Motor neuron (in vitro differentiated cells): ENCODE data around the gene TNIK. TPM values are rescaled to one million over a fixed set of nuclear protein-coding genes. Genes with fewer than 3 reads are reported as not detected.

Experiments
- ATAC-seq, 8 experiments: fragments of 200-7000 bp; cut with Tn5 transposase; replicated peaks in 6 of 8; 2 replicates each; pipeline ENCODE4 v1.8.0; 2021; ENCODE audit warnings: mild to moderate bottlenecking in 8 of 8, moderate library complexity in 8 of 8
- H3K27ac ChIP-seq, 2 donors: fragments of 250-450 bp; sonication (Bioruptor Pico); 2 replicates each; pipeline ENCODE4 v1.9.0; 2021; ENCODE audit warnings: antibody characterized with exemption in 2 of 2, mild to moderate bottlenecking in 2 of 2, moderate library complexity in 1 of 2
- H3K4me1 ChIP-seq, 2 donors: fragments of 250-450 bp; sonication (Bioruptor Pico); replicated peaks in 1 of 2; 2 replicates each; pipeline ENCODE4 v1.6.1; 2021; ENCODE audit warnings: antibody characterized with exemption in 2 of 2, mild to moderate bottlenecking in 2 of 2, moderate library complexity in 1 of 2
- H3K4me3 ChIP-seq, 5 donors: fragments of 250-450 bp; sonication (Bioruptor Pico); 2 replicates each; pipeline ENCODE4 v1.9.0; 2021; ENCODE audit warnings: antibody characterized with exemption in 5 of 5, mild to moderate bottlenecking in 5 of 5, moderate library complexity in 4 of 5
- WGBS, 10 experiments: fragments of 450-650 bp; shearing (Covaris generic); methylation state at CpG; one replicate each; pipeline ENCODE4 v1.0.0; 2022; 5-methylcytosine and 5-hydroxymethylcytosine counted together
- in situ Hi-C, 9 experiments: fragments of 400-800 bp; cut with MboI; loops; one replicate each; pipeline ENCODE4 v1.15.0; 2021; ENCODE audit warnings: low sequenced_read_pairs in 9 of 9, low pct_unique_long_range_greater_than_20kb in 2 of 9; ENCODE audit not compliant: unreplicated experiment in 9 of 9
- total RNA-seq, 8 experiments: library from RNA; unstranded; fragments of 300-600 nt; gene quantifications; 2 replicates each; pipeline versions ENCODE4 v1.2.3 to v1.2.4, GENCODE V29; 2022

The TNIK gene
- total RNA-seq, 8 experiments from 2014 or later: 0.87 to 76.5 (median 23.3) TPM

DNA sequence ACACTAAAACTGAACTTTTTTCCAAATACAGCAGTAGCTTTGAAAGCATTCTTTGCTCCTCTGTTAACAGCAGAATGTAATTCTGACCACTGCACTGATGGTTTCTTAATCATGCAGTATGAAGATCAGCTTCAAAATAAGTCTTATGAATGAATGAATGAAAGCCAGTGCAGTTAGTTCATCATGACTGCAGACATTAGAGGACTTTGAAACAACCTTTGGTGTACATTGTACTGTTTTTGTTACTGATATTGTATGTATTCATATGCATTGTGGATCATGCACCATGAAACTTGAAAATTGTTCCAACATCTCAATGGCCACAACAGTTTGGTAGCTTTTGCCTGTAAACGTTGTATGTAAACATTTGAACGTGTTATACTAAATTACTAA lies 1.3 kb upstream of the TNIK start:
- no peak for ATAC-seq
- H3K27ac ChIP-seq: no peak overlapping the region
- in situ Hi-C loops: no loop called here
- peaks cover 13 to 14% of the 10 kb centered on the region in 2 donors for H3K4me1 ChIP-seq
- WGBS, 10 experiments: 0 to 89% (median 5%) methylated on average over 1 to 2 of the region's 2 CpGs; no CpG with 5 or more reads in 2 of the 10 experiments
- H3K4me3 ChIP-seq: peak overlapping the region; percentile 52 to 97 (median 64)

DNA sequence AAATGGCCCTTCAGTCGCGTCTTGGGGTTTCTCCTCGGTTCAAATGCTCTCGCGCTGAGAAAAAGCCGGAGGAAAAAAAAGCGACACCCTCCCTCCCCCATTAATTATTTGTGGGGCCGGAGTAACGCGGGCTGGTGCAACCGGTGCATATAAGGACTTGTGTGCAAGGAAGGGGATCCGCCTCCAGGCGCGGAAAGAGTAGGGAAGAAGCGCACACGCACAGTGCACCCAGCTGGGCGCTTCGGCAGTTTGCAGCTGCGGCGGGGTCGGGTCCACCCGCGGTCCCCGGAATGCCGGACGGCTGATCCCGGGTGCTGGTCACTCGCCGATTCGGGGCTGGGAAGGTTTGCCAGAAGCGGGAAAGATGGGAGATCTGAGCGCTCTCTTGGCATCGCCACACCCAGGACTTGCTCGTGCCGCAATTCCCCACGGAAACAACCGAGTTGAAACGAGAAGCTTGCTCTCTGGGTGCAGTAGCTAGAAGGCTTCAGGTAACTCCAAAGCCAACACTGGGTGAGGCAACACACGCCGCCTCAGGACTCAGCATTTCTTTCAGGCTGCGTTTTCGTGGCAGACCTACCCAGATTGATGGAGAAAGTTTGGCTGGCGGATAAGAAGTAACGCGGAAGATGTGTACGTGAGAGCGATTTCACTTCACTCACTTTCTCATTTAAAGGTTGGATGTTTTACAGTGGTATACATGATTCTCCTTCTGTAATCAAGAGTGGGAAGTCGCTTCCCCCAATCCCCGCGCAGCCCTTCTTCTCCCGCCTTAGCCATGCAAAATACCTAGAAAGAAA lies 720 bp upstream of the TNIK start:
- ATAC-seq: peak; percentile 56 to 73 (median 68)
- H3K4me3 ChIP-seq: peak overlapping the region; percentile 52 to 97 (median 64)
- 0 to 12% (median 2%) methylated on average over 2 to 25 of the region's 51 CpGs; no CpG with 5 or more reads in 2 of the 10 experiments for WGBS, 10 experiments
- in situ Hi-C loops: no loop called here
- H3K4me1 ChIP-seq: peaks cover 13 to 14% of the 10 kb centered on the region in 2 donors
- H3K27ac ChIP-seq: peak overlapping the region; percentile 14 to 73

DNA sequence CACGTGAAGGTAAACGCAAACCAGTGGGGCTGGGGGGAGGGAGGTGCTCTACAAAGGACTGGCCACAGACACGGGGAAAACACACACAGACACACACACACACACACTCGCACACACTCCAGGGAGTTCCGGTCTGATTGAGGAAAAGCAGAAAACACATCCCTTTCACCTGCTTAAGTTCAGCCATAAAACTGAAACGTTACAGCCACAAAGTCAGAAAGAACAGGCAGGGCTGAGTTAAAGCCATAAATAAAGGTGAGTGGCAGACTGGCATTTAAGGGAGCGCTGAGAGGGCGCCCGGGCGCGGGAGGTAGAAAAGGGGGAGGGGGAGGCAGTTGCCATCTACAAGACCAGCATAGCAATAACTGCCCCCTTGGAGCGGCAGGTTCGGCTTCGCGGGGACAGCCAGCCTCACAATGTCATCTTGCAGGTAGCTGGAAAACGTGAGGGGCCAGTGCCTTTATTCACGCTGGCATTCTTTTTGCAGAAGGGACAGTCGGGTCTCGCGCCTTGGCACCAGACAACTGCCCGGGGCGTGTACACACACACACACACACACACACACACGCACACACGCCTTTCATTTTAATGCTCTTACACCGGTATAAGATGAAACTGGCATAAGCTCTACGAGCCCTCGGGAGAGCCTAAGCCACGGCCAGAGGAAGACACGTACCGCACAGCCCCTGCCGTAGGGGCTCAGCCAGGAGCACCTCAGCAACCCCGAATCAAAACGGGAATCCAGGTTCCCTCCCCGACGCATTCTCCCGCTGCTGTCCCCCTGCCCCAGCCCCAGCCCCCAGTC lies 866 bp downstream of the TNIK start:
- 0 to 20% (median 3%) methylated on average over 2 to 8 of the region's 36 CpGs; no CpG with 5 or more reads in 6 of the 10 experiments for WGBS, 10 experiments
- H3K27ac ChIP-seq: peak overlapping the region; percentile 64 to 73
- peaks cover 13 to 14% of the 10 kb centered on the region in 2 donors for H3K4me1 ChIP-seq
- in situ Hi-C loops: no loop called here
- peak; percentile 10 to 42 (median 16) for ATAC-seq
- peak overlapping the region; percentile 52 to 97 (median 64) for H3K4me3 ChIP-seq

DNA sequence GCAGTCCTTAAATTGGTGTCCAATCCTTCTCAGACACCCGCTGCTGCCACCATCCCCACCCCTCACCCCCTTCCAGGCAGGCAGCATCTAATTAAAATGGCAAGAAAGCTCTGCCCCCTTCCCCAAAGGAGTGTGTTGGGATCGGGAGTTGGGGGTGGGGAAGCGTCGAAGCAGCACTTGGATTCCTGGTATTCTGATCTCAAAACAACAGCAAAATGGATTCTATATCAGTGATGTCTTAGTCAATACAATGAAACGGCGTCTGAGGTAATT lies 1.4 kb downstream of the TNIK start:
- Histone ChIP-seq H3K4me3 (peak overlapping the region; percentile 52 to 97 (median 64)), H3K4me1 (peaks cover 16 to 19% of the 10 kb centered on the region in 2 donors), H3K27ac (peak overlapping the region; percentile 64 to 73)
- no peak for ATAC-seq
- WGBS, 10 experiments: 0% methylated on average over 2 to 3 of the region's 6 CpGs; no CpG with 5 or more reads in 8 of the 10 experiments
- in situ Hi-C loops: no loop called here

DNA sequence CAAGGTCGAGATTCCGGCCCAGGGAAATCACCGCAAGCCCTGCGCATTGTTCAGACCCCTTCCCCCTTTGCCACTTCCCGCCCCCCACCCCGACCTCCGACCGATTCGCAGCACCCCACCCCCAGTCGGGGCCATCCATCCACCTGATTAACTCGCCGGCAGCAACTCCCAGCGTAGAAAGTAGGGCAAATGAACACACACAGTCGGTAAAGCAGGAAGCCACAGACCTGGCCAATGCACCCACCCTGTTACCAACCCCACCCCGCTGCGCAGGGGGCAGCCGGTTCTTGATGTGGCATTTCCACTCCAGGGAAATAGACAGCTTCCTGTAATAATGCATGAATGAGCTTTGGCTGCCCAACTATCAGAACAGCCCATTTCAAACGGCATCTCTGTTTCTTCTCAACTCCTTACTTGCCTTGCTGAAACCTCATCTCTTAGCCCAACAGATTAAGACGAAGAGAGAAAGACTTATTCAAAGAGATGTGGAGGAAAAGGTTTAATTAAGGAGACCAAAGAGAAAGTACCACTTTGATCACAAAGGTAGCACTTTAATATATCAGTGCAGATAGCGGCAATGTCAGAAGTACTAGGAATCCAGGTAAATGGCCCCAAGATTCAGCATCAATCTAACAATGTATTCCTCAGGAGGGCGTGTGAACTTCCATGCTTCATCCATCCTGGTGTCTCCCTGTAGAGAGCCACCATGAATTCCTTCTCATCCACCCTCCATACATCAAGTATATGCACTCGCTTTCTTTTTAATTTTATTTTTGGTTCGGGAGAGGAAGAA lies 1.9 kb downstream of the TNIK start:
- 0 to 83% (median 13%) methylated on average over 1 to 6 of the region's 23 CpGs; no CpG with 5 or more reads in 2 of the 10 experiments for WGBS, 10 experiments
- in situ Hi-C loops: no loop called here
- ATAC-seq: no peak
- peak overlapping the region; percentile 52 to 97 (median 64) for H3K4me3 ChIP-seq
- H3K27ac ChIP-seq: peak overlapping the region; percentile 64 to 73
- H3K4me1 ChIP-seq: peaks cover 21 to 23% of the 10 kb centered on the region in 2 donors

DNA sequence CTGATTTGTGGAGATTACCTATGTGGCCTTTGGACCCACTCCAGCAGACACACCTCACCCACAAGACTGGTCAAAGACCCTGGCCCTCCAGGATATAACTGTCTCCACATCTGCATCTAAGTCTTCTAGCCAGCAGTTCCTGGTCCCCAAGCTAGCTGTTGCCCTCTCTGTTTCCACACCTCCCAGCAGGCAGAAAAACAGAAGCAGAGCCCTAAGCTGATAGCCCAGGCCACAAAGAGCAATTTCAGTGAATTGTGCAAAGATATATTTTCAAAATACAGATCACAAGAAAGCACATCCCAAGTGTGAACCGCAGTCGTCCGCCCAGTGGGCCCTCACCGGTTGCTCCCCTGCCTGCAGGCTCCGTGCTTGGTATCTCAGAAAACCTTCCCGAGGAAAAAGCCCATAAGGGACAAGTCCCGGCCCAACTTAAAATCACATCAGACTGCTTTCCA lies 2.6 kb downstream of the TNIK start:
- in situ Hi-C loops: no loop called here

DNA sequence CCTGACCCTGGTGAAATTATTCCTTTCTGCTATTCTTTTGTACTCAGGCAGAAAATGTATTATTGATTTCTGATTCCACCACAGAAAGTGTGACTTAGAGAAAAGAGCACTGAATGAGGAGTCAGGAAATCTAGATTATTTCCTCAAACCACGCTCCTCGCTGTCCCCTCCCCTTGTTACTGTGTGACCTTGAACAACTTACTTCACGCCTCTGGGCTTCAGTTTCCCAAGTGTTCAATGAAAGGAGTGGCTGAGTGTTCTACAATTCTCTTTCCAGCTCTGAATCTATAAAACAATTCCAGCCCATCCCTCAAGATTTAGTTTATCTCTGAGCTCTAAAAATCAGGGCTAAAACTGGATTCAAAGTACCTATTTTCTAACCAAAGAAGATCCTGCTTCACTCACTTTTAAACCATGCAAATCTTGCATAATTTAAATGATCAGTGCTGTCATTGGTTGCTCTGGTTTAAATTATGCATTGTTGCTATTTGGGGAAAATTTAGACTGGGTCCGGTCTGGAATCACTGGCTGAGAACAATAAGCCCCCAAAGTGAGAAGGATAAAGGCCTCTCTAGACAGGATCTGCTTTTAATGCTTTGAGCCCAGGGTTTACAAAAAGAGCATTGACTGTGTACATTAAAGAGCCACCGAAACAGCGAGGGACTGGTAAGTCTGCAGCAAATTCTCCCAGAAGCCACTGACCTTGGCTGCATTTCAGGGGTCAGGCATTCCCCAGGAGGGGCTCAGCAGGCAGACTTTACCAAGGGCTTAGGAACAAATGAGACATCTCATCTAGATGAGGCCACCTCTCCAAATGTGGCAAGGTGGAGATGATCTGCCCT lies 3.2 kb downstream of the TNIK start:
- 20 to 85% (median 74%) methylated on average over 1 to 6 of the region's 6 CpGs; no CpG with 5 or more reads in 1 of the 10 experiments for WGBS, 10 experiments
- no peak for ATAC-seq
- Histone ChIP-seq H3K27ac (no peak overlapping the region), H3K4me1 (peaks cover 28 to 33% of the 10 kb centered on the region in 2 donors), H3K4me3 (peak overlapping the region; percentile 52 to 97 (median 64))
- in situ Hi-C loops: no loop called here

More for the DNA sequence above, 2.6 kb downstream of the TNIK start:
- Histone ChIP-seq H3K27ac (peak overlapping the region in 1 of 2 donors; percentile 61), H3K4me3 (peak overlapping the region; percentile 52 to 97 (median 64)), H3K4me1 (peaks cover 26 to 27% of the 10 kb centered on the region in 2 donors)
- 7 to 80% (median 10%) methylated on average over 2 to 3 of the region's 7 CpGs; no CpG with 5 or more reads in 7 of the 10 experiments for WGBS, 10 experiments
- no peak for ATAC-seq

DNA sequence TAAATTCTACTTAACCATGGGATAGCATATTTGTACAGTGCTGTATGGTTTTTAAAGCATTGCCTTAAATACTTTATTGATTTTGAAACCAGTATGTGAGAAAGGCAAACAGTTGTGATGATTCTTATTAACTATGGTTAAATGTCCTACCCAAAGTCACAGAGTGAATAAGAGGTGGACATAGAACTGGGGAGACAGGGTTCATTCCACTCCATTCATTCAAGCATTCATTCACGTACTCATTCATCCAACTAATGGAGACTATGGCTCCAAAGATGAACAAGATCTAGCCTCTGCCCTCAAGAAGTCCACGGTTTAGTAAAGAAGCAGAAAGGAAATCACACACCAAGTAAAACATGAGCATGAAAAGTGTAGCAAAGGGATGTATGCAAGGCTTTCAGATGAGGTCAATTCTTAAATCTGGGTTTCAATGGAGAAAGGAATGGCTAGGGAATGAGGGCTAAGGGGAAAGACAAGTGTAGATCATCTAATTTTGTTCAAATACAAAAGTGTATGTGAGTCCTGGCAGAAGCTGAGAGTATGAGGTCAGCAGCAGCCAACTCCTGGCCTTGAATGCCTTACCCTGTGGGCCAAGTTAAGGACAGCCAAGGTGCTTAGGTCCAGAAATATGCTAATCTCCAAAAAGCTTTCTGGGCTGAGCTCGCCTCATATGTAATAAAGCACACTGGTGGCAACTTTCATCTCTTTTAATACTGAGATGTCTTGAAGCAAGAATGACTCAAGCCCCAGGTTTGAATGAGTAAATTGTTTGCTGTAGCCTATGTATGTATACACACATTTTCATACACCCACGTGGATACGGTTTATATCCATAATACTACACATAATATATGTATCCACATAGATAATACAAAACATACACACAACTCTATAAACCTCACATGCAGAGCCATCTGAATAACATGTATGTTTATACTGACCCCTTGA lies 4.3 kb downstream of the TNIK start:
- Histone ChIP-seq H3K4me1 (peaks cover 27 to 30% of the 10 kb centered on the region in 2 donors), H3K4me3 (peak overlapping the region in 1 of 5 donors; percentile 59), H3K27ac (no peak overlapping the region)
- 17 to 100% (median 45%) methylated on average over 1 to 5 of the region's 5 CpGs; no CpG with 5 or more reads in 2 of the 10 experiments for WGBS, 10 experiments
- no peak for ATAC-seq
- in situ Hi-C loops: no loop called here

DNA sequence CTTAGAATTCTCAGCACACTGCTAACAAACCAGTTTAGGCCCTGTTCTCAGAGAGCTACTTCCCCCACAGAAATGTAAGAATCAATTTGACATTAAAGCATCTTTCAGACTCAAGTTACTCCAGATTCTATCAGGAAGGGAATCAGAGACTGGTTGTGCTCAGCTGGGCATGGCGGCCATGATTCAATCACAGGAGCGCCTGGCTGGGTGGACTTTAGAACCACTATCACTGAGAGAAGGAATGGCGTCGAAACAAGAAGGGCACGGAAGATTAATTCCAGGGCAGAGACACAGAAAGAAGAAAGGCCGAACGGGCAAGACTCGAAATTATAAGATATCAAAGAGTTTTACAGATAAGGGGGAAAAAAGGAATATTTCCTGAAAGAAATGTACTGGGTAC lies 6.2 kb downstream of the TNIK start:
- no peak for ATAC-seq
- WGBS, 10 experiments: 61 to 100% (median 90%) methylated on average over 3 to 8 of the region's 8 CpGs
- Histone ChIP-seq H3K4me1 (peaks cover 27 to 30% of the 10 kb centered on the region in 2 donors), H3K4me3 (no peak overlapping the region), H3K27ac (no peak overlapping the region)
- in situ Hi-C loops: no loop called here

DNA sequence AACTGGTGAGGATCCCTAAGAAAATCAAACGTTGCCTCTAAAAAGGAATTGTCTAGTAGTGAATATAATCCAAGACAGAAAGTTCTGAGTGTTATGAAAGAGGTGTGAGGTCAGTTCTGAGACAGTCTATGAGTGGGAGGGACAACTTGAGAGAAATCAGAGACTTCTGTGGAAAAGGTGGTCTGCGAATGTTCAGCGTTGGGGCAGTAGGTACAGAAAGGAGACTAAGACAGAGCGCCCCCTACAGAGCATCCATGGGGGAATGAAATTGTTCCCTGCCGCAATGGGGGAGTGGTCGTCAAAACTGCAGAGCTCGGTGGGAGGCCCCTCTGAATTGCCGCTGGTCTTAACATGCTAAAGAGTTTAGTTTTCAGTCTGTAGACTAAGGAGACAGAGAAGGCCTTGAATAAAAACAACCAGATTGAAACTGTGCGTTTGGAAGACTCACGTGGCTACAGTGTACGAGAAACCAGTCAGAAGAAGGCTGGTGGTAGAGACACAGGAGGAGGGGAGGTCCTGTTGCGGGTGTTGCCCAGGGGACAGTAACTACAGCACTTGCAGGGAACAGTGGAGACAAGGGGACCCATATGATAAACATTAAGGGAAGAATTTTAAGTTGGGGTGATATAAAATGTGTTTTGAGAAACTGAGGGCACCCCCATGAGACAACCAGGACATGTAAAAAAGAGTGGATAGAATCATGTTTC lies 6.9 kb downstream of the TNIK start:
- Histone ChIP-seq H3K4me1 (peaks cover 27 to 30% of the 10 kb centered on the region in 2 donors), H3K27ac (no peak overlapping the region), H3K4me3 (no peak overlapping the region)
- peak in 4 of 8 experiments; percentile 25 to 41 (median 30) for ATAC-seq
- in situ Hi-C loops: no loop called here
- WGBS, 10 experiments: 19 to 71% (median 40%) methylated on average over 4 to 9 of the region's 12 CpGs; no CpG with 5 or more reads in 1 of the 10 experiments
